BJ (cell line): Measurements from ENCODE around the gene INPP4A. TPM values are rescaled to one million over a fixed set of nuclear protein-coding genes. Genes with fewer than 3 reads are reported as not detected.

Experiments used
- CTCF ChIA-PET: fragments of 350-600 bp; formaldehyde crosslinking; extraction: SDS; loops from one replicate; lab custom pipeline; 2021; ENCODE audit warnings: antibody characterized with exemption, inconsistent platforms; lab: Yijun Ruan, JAX
- POLR2A ChIA-PET: fragments of 300-600 bp; sonication (Branson Sonifier 250); formaldehyde crosslinking; extraction: SDS; loops from one replicate; lab custom pipeline; 2021; ENCODE audit warnings: antibody characterized with exemption; lab: Charles Lee
- DNase-seq: peaks from one replicate; pipeline ENCODE4 v3.0.0-alpha.2; 2011; ENCODE audit warnings: low read depth
- H3K27me3 ChIP-seq: 2 replicates; pipeline ENCODE4 v1.6.0; 2011; ENCODE audit warnings: low read length; ENCODE audit not compliant: control insufficient read depth, insufficient read depth
- H3K36me3 ChIP-seq: 2 replicates; pipeline ENCODE4 v1.5.1; 2011; ENCODE audit warnings: low read length; ENCODE audit not compliant: control insufficient read depth, insufficient read depth
- H3K4me3 ChIP-seq: 2 replicates; pipeline ENCODE4 v1.5.1; 2011; ENCODE audit warnings: low read depth, mild to moderate bottlenecking, control low read depth, low read length
- polyA plus RNA-seq: library from polyadenylated mRNA; depleted of rRNA; stranded (reverse); fragments of >200 nt; gene quantifications from 2 replicates; pipeline ENCODE4 v1.2.3, GENCODE V29; 2011
- TF ChIP-seq, protein P1 (sequence below): IDR thresholded peaks from 2 replicates; pipeline ENCODE4 v1.5.1; 2011; ENCODE audit warnings: low read depth, mild to moderate bottlenecking, control low read depth, inconsistent platforms, low read length, moderate library complexity; ENCODE audit not compliant: insufficient read depth

INPP4A gene
- polyA plus RNA-seq, 1 experiment, result 21.0 TPM

- TF ChIP-seq, protein P1, sequence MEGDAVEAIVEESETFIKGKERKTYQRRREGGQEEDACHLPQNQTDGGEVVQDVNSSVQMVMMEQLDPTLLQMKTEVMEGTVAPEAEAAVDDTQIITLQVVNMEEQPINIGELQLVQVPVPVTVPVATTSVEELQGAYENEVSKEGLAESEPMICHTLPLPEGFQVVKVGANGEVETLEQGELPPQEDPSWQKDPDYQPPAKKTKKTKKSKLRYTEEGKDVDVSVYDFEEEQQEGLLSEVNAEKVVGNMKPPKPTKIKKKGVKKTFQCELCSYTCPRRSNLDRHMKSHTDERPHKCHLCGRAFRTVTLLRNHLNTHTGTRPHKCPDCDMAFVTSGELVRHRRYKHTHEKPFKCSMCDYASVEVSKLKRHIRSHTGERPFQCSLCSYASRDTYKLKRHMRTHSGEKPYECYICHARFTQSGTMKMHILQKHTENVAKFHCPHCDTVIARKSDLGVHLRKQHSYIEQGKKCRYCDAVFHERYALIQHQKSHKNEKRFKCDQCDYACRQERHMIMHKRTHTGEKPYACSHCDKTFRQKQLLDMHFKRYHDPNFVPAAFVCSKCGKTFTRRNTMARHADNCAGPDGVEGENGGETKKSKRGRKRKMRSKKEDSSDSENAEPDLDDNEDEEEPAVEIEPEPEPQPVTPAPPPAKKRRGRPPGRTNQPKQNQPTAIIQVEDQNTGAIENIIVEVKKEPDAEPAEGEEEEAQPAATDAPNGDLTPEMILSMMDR, result no peak
- no peak for DNase-seq
- POLR2A ChIA-PET, result no interaction called here
- no peaks in the 10 kb centered on the region for H3K36me3 ChIP-seq
- H3K4me3 ChIP-seq, result no peak overlapping the region
- peaks cover 5% of the 10 kb centered on the region for H3K27me3 ChIP-seq
- CTCF ChIA-PET, result no interaction called here
These were observed 28.1 kb upstream of the INPP4A start for GRCh38 chr2:98416383-98417159.

DNA sequence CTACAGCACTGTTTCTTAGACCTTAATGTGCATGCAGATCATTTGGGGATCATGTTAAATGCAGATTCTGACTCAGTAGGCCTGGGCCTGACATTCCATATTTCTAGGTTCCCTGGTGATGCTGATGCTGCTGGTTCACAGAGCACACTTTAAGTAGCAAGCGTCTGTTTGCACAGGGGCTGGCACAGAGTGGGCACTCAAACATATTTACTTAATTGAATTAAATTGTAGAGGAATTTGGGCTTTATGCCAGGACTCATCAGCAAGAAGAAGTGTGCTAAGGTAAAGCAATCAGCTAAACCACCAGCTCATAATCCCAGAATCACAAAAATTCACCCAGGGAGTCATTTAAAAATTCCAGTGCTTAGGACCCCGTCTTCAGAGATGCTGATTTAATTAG lies 25.1 kb upstream of the INPP4A start:
- no peak for DNase-seq
- Histone ChIP-seq H3K27me3 (peaks cover 5% of the 10 kb centered on the region), H3K36me3 (no peaks in the 10 kb centered on the region), H3K4me3 (no peak overlapping the region)
- POLR2A ChIA-PET, result no interaction called here
- TF ChIP-seq, protein P1, result no peak
- CTCF ChIA-PET, result no interaction called here

DNA sequence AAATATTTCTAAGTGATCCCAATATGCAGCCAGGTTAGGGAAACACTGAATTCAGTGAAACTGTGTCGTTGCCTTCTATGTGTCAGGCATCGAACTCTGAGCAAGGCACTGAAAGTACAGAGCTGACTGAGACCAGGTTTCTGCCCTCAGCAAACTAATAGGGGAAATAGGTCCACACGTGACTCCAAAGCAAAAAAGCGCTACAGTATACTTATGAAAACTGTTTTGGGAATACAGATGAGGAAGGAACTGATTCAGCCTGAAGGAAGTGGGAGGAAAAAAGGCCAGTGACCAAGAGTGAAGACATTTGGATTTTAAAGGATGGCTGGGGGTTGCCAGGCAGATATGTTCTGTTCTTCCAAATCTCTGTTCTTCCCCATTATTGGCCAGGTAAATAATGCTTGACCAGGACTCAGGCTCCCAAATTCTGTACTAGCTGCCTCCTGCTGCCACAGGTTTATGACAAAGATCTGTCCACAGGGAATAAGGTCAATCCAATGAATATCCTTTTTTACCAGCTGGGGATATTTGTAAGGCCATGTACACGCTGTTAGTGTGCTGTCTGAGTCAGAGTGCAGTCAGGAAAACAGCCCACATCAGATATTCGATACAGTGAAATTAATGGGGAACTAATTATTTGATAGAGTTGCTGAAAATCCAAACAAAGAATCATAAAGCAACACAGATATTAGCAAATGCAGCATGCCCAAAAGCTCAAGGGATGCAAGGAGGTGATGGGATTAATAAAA lies 24.5 kb upstream of the INPP4A start:
- TF ChIP-seq, protein P1, result no peak
- H3K27me3 ChIP-seq, result peaks cover 5% of the 10 kb centered on the region
- H3K36me3 ChIP-seq, result no peaks in the 10 kb centered on the region
- H3K4me3 ChIP-seq, result no peak overlapping the region
- POLR2A ChIA-PET, result no interaction called here
- CTCF ChIA-PET, result interaction anchor here (1.1 kb wide), 1 partner anchor 8 kb away, joined by 3 read pairs; no protein-coding TSS in a partner anchor
- no peak for DNase-seq

DNA sequence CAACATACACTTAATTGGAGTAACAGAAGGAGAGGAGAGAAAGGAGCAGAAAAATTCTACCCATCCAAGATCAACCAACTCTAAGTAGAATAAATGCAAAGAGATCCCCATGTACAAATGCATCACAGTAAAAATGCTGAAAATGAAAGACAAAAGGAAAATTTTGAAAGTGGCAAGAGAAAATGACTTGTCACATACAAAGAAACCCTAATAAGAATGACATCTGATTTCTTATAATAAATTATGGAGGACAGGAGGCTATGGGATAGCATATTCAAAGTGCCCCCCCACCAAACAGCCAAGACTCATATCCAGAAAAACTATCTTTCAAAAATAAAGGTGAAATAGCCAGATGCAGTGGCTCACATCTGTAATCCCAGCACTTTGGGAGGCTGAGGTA lies 22.2 kb upstream of the INPP4A start:
- TF ChIP-seq, protein P1, result no peak
- DNase-seq, result no peak
- no peaks in the 10 kb centered on the region for H3K36me3 ChIP-seq
- ChIA-PET CTCF (no interaction called here), POLR2A (no interaction called here)
- H3K27me3 ChIP-seq, result peaks cover 5% of the 10 kb centered on the region
- H3K4me3 ChIP-seq, result no peak overlapping the region

DNA sequence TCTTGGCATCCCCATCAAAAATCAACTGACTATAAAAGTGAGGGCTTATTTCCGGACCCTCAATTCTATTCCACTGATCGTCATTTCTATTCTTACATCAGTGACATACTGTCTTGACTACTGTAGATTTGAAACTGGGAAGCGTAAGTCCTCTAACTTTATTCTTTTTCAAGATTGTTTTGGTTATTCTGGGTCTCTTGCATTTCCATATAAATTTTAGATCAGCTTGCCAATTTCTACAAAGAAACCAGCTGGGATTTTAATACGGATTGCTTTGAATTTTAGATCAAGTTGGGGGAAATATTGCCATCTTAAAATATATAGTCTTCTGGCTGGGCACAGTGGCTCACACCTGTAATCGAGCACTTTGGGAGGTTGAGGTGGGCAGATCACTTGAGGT lies 17.9 kb upstream of the INPP4A start:
- Histone ChIP-seq H3K36me3 (no peaks in the 10 kb centered on the region), H3K27me3 (peaks cover 2% of the 10 kb centered on the region; the same call in 1 of the 2 replicates), H3K4me3 (no peak overlapping the region)
- POLR2A ChIA-PET, result no interaction called here
- CTCF ChIA-PET, result no interaction called here
- DNase-seq, result no peak
- TF ChIP-seq, protein P1, result no peak
